K562 (cell line): Measurements from ENCODE around the gene HOXC4.

Experiments used
- ARNT ChIP-seq, 2 experiments: fragments of 450-650 bp; IDR thresholded peaks; 2 replicates each; pipeline ENCODE4 v1.6.1; 2016; ENCODE audit warnings: mild to moderate bottlenecking in 1 of 2
- KLF10 ChIP-seq: fragments of 250-450 bp; sonication (Bioruptor Pico); IDR thresholded peaks from 2 replicates; pipeline ENCODE4 v1.6.1; 2021; ENCODE audit warnings: matching md5 sums

DNA sequence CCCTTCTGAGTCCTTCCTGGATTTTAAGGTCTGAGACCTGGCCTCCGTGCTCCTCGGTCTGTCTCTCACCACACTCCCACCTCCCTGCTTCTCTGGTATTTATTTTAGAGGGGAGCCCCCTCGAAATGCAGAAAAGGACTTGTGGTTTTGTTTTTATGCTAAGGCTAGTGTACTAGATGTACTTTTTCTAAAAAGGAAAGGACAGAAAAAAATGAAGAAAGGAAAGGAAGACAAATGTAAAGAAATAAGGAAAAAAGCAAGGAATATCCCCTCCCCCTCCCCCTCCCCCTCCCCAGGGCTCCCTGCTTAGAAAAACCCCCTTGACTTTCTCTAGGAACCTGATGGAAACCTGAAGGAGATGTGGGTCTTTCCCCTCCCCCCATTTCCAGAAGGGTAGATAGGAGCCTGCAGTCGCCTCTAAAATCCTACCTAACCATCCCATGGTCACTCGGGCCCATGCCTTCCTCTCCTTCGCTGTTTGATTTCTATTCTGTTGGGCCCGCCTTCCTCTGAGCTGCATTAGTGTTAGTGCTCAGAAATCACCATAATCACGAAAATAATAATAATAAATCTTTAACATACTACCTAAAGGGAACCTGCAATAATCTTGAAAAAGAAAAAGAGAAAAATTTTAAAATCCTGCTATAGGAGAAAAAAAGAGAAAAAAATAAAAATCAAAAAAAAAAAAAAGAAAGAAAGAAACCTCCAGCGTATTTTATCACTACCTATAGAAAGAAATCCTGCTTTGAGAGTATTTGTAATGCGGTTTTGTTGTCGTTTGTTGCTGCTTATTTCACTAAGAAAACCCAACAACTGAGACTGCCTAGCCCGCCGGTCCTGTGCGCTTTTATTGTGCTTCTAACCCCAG, 41.7 kb upstream of the HOXC4 start:
- no peak for TF ChIP-seq KLF10 (CRISPR knock-in tag)
- TF ChIP-seq ARNT (IDR thresholded peaks at IDR 0.05) = no peak
